ENCODE measurements around the gene TAS2R41.
"Not testable (repeated sequence)": the region's sequence is repeated elsewhere in the genome, so short reads cannot be mapped to it uniquely, and the experiment has no call there.

TAS2R41 gene

DNA sequence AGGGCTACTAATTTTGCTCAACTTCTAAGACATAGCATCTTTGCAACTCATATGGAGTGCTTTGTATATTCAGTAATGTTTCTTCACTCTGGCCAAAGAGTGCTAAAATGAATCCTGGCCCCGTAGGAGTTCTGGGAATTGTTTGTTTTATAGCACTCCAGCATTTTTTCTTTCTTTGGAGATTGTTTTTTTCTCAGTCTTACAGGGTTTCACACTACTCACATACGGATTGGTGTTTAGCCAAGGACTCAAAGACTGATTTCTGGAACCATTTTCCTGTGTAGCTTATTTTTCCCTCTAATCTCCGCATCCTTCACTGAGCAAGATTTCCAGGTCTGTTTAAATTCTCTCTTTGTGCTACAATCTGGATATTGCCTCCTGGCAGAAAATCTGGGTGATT is 6.4 kb downstream of the TAS2R41 start:
- Histone ChIP-seq H3K4me2 (no peak overlapping the region), H3K79me2 (ENCODE audit: insufficient read depth, low read depth) (no peaks in the 10 kb centered on the region), H3K36me3 (ENCODE audit: insufficient read depth) (no peaks in the 10 kb centered on the region), H3K9ac (no peak overlapping the region), H3K4me1 (ENCODE audit: low read depth, poor library complexity, severe bottlenecking) (peaks cover 17% of the 10 kb centered on the region), H3K27me3 (ENCODE audit: insufficient read depth, low read depth) (no peaks in the 10 kb centered on the region), H2AFZ (ENCODE audit: low read depth) (no peak overlapping the region), H3K4me3 (IDR thresholded peaks at IDR 0.05; ENCODE audit: insufficient read depth, low read depth, low read length) (no peak overlapping the region), H4K20me1 (ENCODE audit: insufficient read depth) (no peaks in the 10 kb centered on the region), H3K27ac (no peak overlapping the region)
- TF ChIP-seq, protein P1, sequence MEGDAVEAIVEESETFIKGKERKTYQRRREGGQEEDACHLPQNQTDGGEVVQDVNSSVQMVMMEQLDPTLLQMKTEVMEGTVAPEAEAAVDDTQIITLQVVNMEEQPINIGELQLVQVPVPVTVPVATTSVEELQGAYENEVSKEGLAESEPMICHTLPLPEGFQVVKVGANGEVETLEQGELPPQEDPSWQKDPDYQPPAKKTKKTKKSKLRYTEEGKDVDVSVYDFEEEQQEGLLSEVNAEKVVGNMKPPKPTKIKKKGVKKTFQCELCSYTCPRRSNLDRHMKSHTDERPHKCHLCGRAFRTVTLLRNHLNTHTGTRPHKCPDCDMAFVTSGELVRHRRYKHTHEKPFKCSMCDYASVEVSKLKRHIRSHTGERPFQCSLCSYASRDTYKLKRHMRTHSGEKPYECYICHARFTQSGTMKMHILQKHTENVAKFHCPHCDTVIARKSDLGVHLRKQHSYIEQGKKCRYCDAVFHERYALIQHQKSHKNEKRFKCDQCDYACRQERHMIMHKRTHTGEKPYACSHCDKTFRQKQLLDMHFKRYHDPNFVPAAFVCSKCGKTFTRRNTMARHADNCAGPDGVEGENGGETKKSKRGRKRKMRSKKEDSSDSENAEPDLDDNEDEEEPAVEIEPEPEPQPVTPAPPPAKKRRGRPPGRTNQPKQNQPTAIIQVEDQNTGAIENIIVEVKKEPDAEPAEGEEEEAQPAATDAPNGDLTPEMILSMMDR (conservative IDR thresholded peaks at IDR 0.05; ENCODE audit: low read depth, low read length): no peak

DNA sequence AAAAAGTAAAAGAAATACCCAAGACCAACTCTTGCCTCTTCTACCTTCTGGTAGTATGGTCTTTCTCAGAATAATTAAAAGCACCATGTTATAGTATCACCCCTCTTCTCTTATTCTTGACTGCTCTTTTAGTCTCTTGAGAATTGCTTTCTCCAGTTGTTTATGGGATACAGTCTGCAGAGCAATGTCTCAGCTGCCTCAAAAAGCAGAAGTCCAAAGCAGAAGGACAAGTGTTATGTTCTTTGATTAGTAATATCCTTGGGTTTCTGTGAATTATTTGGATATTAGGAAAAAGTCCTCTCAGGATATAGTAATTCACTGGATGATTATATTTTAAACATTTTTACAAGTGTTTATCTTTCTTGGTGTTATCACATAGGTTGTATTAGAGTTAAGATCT is 7.4 kb downstream of the TAS2R41 start:
- Histone ChIP-seq H3K9ac (no peak overlapping the region), H3K4me1 (ENCODE audit: low read depth, poor library complexity, severe bottlenecking) (peaks cover 17% of the 10 kb centered on the region), H3K27ac (no peak overlapping the region), H3K4me3 (IDR thresholded peaks at IDR 0.05; ENCODE audit: insufficient read depth, low read depth, low read length) (no peak overlapping the region), H3K27me3 (ENCODE audit: insufficient read depth, low read depth) (no peaks in the 10 kb centered on the region), H2AFZ (ENCODE audit: low read depth) (no peak overlapping the region), H3K79me2 (ENCODE audit: insufficient read depth, low read depth) (no peaks in the 10 kb centered on the region), H3K36me3 (ENCODE audit: insufficient read depth) (no peaks in the 10 kb centered on the region), H4K20me1 (ENCODE audit: insufficient read depth) (no peaks in the 10 kb centered on the region), H3K4me2 (no peak overlapping the region)
- TF ChIP-seq, protein P1 (conservative IDR thresholded peaks at IDR 0.05; ENCODE audit: low read depth, low read length): no peak

DNA sequence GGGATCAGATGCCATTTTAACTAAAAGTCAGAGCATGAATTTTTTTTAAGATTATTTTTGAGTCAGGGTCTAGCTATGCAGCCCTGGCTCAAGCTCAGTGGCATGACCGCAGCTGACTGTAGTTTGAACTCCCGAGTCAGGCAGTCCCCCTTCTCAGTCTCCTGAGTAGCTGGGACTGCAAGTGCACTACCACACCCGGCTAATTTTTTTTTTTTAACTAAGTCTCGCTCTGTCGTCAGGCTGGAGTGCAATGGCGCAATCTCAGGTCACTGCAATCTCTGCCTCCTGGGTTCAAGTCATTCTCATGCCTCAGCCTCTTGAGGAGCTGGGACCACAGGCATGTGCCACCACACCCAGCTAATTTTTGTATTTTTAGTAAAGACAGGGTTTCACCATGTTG is 7.8 kb downstream of the TAS2R41 start:
- H2AFZ ChIP-seq (ENCODE audit: low read depth): no peak overlapping the region

DNA sequence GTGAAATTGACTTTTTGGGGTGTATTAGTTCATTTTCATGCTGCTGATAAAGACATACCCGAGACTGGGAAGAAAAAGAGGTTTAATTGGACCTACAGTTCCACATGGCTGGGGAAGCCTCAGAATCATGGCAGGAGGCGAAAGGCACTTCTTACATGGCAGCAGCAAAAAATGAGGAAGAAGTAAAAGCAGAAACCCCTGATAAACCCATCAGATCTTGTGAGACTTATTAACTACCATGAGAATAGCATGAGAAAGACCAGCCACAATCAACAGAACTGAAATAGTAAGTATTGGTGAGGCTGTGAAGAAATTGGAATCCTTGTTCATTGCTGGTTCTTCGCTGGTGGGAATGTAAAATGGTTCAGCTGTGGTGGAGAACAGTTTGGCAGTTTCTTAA is 8.6 kb downstream of the TAS2R41 start:
- Histone ChIP-seq H3K4me1 (ENCODE audit: low read depth, poor library complexity, severe bottlenecking) (peaks cover 17% of the 10 kb centered on the region), H2AFZ (ENCODE audit: low read depth) (0 out of 2 replicates have a peak overlapping the region, but pooled peaks have one; percentile 53)
- not testable (repeated sequence) for H3K79me2 ChIP-seq (ENCODE audit: insufficient read depth, low read depth); H3K4me2 ChIP-seq; H3K27ac ChIP-seq; H4K20me1 ChIP-seq (ENCODE audit: insufficient read depth); H3K27me3 ChIP-seq (ENCODE audit: insufficient read depth, low read depth); H3K4me3 ChIP-seq (IDR thresholded peaks at IDR 0.05; ENCODE audit: insufficient read depth, low read depth, low read length); H3K9ac ChIP-seq; H3K36me3 ChIP-seq (ENCODE audit: insufficient read depth)

More for the DNA sequence above, 7.8 kb downstream of the TAS2R41 start:
- peaks cover 17% of the 10 kb centered on the region for H3K4me1 ChIP-seq (ENCODE audit: low read depth, poor library complexity, severe bottlenecking)
- H4K20me1 ChIP-seq (ENCODE audit: insufficient read depth): no peaks in the 10 kb centered on the region
- no peaks in the 10 kb centered on the region for H3K79me2 ChIP-seq (ENCODE audit: insufficient read depth, low read depth)
- TF ChIP-seq, protein P1 (conservative IDR thresholded peaks at IDR 0.05; ENCODE audit: low read depth, low read length): no peak
- no peak overlapping the region for H3K4me3 ChIP-seq (IDR thresholded peaks at IDR 0.05; ENCODE audit: insufficient read depth, low read depth, low read length)
- H3K27me3 ChIP-seq (ENCODE audit: insufficient read depth, low read depth): no peaks in the 10 kb centered on the region
- no peak overlapping the region for H3K27ac ChIP-seq
- H3K4me2 ChIP-seq: no peak overlapping the region
- H3K36me3 ChIP-seq (ENCODE audit: insufficient read depth): no peaks in the 10 kb centered on the region
- no peak overlapping the region for H3K9ac ChIP-seq

DNA sequence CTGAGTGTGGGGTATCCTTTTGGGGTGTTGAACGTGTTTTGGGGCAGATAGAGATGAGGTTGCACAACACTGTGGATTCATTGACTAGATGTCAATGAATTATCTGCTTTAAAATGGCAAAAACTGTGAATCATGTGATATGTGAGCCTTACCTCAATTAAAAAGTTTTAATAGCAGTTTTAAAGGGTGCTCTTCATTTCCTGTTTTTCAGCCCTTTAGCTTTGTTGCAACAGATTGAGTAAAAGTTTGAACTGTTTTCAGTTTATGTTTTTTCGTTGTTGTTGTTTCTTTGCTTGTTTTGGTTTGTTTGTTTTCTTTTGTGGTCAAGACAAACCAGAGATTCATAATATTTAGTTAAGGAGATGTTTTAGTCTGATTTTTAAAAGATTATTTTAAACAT is 9.4 kb downstream of the TAS2R41 start:
- peak overlapping the region; percentile 53 for H2AFZ ChIP-seq (ENCODE audit: low read depth)

More for the DNA sequence above, 9.4 kb downstream of the TAS2R41 start:
- peak overlapping the region; percentile 46 for H3K27ac ChIP-seq
- no peaks in the 10 kb centered on the region for H3K36me3 ChIP-seq (ENCODE audit: insufficient read depth)
- H3K79me2 ChIP-seq (ENCODE audit: insufficient read depth, low read depth): no peaks in the 10 kb centered on the region
- H3K4me1 ChIP-seq (ENCODE audit: low read depth, poor library complexity, severe bottlenecking): peaks cover 17% of the 10 kb centered on the region
- peak overlapping the region; percentile 44 for H3K4me2 ChIP-seq
- TF ChIP-seq, protein P1 (conservative IDR thresholded peaks at IDR 0.05; ENCODE audit: low read depth, low read length): no peak
- H3K27me3 ChIP-seq (ENCODE audit: insufficient read depth, low read depth): no peaks in the 10 kb centered on the region
- no peak overlapping the region for H3K4me3 ChIP-seq (IDR thresholded peaks at IDR 0.05; ENCODE audit: insufficient read depth, low read depth, low read length)
- H4K20me1 ChIP-seq (ENCODE audit: insufficient read depth): no peaks in the 10 kb centered on the region
- peak overlapping the region; percentile 22; the same call in 1 of the 2 replicates for H3K9ac ChIP-seq
